ENCODE data around the gene ANP32B.

ANP32B gene

GRCh38 chr9:98064623-98065392, 81.7 kb downstream of the ANP32B start:
- TF ChIP-seq, protein P1, sequence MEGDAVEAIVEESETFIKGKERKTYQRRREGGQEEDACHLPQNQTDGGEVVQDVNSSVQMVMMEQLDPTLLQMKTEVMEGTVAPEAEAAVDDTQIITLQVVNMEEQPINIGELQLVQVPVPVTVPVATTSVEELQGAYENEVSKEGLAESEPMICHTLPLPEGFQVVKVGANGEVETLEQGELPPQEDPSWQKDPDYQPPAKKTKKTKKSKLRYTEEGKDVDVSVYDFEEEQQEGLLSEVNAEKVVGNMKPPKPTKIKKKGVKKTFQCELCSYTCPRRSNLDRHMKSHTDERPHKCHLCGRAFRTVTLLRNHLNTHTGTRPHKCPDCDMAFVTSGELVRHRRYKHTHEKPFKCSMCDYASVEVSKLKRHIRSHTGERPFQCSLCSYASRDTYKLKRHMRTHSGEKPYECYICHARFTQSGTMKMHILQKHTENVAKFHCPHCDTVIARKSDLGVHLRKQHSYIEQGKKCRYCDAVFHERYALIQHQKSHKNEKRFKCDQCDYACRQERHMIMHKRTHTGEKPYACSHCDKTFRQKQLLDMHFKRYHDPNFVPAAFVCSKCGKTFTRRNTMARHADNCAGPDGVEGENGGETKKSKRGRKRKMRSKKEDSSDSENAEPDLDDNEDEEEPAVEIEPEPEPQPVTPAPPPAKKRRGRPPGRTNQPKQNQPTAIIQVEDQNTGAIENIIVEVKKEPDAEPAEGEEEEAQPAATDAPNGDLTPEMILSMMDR (IDR thresholded peaks at IDR 0.05; ENCODE audit: extremely low read depth, missing control alignments): no peak
- no peak for DNase-seq (ENCODE audit: low spot score)

All from GM20000 (cell line).